Fibroblast of lung (primary cell): ENCODE results near the gene TSC22D1.

Experiments used
- EZH2 ChIP-seq: IDR thresholded peaks from 2 replicates; pipeline ENCODE4 v1.5.1; 2012; ENCODE audit warnings: low read length, control low read depth, mild to moderate bottlenecking; ENCODE audit errors: missing control alignments
- TF ChIP-seq, protein P1 (sequence below), 2 donors: IDR thresholded peaks in 1 of 2; conservative IDR thresholded peaks in 1 of 2; 1 replicate in 1 of 2; 2 replicates in 1 of 2; pipeline ENCODE4 v1.5.1; 2011 to 2012; ENCODE audit warnings: low read length in 2 of 2, control low read depth in 1 of 2, inconsistent platforms in 1 of 2, low read depth in 1 of 2, mild to moderate bottlenecking in 1 of 2

DNA sequence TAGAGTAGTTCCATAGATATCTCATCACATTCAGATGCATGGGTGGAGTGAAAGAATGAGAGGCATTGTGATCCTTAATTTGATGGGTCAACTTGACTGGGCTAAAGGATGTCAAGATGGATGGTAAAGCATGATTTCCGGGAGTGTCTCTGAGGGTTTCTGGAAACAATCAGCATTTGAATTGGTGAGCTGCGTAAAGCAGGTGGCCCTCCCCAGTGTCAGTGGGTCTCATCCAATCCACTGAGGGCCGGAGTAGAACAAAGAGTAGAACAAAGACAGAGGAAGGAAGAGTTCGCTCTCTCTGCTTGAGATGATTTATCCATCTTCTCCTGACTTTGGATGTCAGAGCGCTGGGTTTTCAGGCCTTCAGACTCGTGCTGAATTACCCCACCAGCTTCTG lies 159.4 kb downstream of the TSC22D1 start:
- TF ChIP-seq, protein P1, sequence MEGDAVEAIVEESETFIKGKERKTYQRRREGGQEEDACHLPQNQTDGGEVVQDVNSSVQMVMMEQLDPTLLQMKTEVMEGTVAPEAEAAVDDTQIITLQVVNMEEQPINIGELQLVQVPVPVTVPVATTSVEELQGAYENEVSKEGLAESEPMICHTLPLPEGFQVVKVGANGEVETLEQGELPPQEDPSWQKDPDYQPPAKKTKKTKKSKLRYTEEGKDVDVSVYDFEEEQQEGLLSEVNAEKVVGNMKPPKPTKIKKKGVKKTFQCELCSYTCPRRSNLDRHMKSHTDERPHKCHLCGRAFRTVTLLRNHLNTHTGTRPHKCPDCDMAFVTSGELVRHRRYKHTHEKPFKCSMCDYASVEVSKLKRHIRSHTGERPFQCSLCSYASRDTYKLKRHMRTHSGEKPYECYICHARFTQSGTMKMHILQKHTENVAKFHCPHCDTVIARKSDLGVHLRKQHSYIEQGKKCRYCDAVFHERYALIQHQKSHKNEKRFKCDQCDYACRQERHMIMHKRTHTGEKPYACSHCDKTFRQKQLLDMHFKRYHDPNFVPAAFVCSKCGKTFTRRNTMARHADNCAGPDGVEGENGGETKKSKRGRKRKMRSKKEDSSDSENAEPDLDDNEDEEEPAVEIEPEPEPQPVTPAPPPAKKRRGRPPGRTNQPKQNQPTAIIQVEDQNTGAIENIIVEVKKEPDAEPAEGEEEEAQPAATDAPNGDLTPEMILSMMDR (conservative IDR thresholded peaks at IDR 0.05 in 1 of 2, IDR thresholded peaks at IDR 0.05 in 1 of 2; ENCODE audit: low read depth in 1 of 2, low read length in 2 of 2): no peak
- TF ChIP-seq EZH2: no peak
